ENCODE measurements around the gene ZBTB44.
"Not testable (repeated sequence)": the region's sequence is repeated elsewhere in the genome, so short reads cannot be mapped to it uniquely, and the experiment has no call there.

DNA sequence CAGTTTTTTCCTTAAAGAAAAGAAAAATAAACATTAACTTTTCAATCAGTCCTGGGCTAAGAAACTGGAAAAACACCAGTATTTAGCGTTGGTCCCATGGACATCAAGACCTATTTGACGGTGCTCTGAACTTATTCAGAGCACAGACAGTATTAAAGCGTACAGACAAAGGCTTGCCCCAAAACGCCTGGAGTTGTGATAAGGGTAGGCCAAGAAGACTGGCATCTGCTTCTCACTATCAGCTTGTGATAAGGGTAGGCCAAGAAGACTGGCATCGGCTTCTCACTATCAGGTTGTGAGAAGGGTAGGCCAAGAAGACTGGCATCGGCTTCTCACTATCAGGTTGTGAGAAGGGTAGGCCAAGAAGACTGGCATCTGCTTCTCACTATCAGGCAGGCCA lies 69.3 kb downstream of the ZBTB44 start:
- TF ChIP-seq, protein P1, sequence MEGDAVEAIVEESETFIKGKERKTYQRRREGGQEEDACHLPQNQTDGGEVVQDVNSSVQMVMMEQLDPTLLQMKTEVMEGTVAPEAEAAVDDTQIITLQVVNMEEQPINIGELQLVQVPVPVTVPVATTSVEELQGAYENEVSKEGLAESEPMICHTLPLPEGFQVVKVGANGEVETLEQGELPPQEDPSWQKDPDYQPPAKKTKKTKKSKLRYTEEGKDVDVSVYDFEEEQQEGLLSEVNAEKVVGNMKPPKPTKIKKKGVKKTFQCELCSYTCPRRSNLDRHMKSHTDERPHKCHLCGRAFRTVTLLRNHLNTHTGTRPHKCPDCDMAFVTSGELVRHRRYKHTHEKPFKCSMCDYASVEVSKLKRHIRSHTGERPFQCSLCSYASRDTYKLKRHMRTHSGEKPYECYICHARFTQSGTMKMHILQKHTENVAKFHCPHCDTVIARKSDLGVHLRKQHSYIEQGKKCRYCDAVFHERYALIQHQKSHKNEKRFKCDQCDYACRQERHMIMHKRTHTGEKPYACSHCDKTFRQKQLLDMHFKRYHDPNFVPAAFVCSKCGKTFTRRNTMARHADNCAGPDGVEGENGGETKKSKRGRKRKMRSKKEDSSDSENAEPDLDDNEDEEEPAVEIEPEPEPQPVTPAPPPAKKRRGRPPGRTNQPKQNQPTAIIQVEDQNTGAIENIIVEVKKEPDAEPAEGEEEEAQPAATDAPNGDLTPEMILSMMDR (IDR thresholded peaks at IDR 0.05; ENCODE audit: borderline replicate concordance, extremely low read depth, low read length, poor library complexity, severe bottlenecking), result not testable (repeated sequence)
- TF ChIP-seq EZH2 (IDR thresholded peaks at IDR 0.05; ENCODE audit: borderline replicate concordance, low read depth, low read length, severe bottlenecking), result not testable (repeated sequence)

Data from DND-41 (cell line).